K562 (cell line): ENCODE measurements around the gene METTL25. TPM values are rescaled to one million over a fixed set of nuclear protein-coding genes. Genes with fewer than 3 reads are reported as not detected.
A peak's percentile ranks its signal among the peaks of the same experiment; 100 is the strongest.

Experiments
- ATAC-seq: fragments of 200-7000 bp; cut with Tn5 transposase; 3 replicates; pipeline ENCODE4 v1.9.1; 2020; ENCODE audit warnings: moderate library complexity
- BruUV-seq: library from RNA; stranded (reverse); fragments of 400-500 nt; replicated peaks from 2 replicates; lab custom pipeline; 2021; lab: Mats Ljungman, UMichigan
- CTCF ChIA-PET: fragments of 300-600 bp; formaldehyde crosslinking; extraction: SDS; loops from one replicate; lab custom pipeline; 2021; ENCODE audit warnings: low intra/inter-chr PET ratio; lab: Yijun Ruan, JAX
- POLR2A ChIA-PET: fragments of 300-600, 350-650 bp; sonication (Branson Sonifier 250); formaldehyde crosslinking; extraction: SDS; loops from one replicate; lab custom pipeline; 2021; ENCODE audit warnings: antibody characterized with exemption, inconsistent platforms; lab: Yijun Ruan, JAX
- DNase-seq, 4 experiments: peaks; one replicate each; pipeline versions ENCODE4 v3.0.0 to v3.0.0-alpha.2; 2011 to 2018; ENCODE audit warnings: low spot score in 3 of 4, mixed read lengths in 3 of 4; ENCODE audit errors: extremely low read depth in 1 of 4
- FAIRE-seq: peaks from 2 replicates; lab custom pipeline; 2011; peaks lifted over from hg19 to GRCh38; lab: Jason Lieb, UNC
- H2AFZ ChIP-seq: 2 replicates; pipeline ENCODE4 v1.6.0; 2011; ENCODE audit warnings: low read depth, low read length, control low read depth, inconsistent platforms
- H3K27ac ChIP-seq: fragments of 200-600 bp; 3 replicates; pipeline ENCODE4 v1.8.0; 2011; ENCODE audit warnings: low read depth, mild to moderate bottlenecking, control low read depth, inconsistent platforms, low read length, moderate library complexity, mixed read lengths; ENCODE audit errors: extremely low read depth
- H3K27me3 ChIP-seq, 2 experiments: fragments of 300-600 bp in 1 of 2; 2 replicates in 1 of 2; 3 replicates in 1 of 2; pipeline versions ENCODE4 v1.6.0 to v1.8.0; 2011; ENCODE audit warnings: inconsistent platforms in 2 of 2, low read length in 2 of 2, mild to moderate bottlenecking in 1 of 2, mixed read lengths in 1 of 2, moderate library complexity in 1 of 2; ENCODE audit not compliant: control insufficient read depth in 2 of 2, insufficient read depth in 2 of 2
- H3K36me3 ChIP-seq: fragments of 300-600 bp; 3 replicates; pipeline ENCODE4 v1.8.0; 2011; ENCODE audit warnings: mild to moderate bottlenecking, low read length, inconsistent platforms; ENCODE audit not compliant: control insufficient read depth, insufficient read depth
- H3K4me1 ChIP-seq, 2 experiments: fragments of 200-600 bp in 1 of 2; replicated peaks in 1 of 2; 2 replicates in 1 of 2; 3 replicates in 1 of 2; pipeline versions ENCODE4 v1.5.1 to v1.8.0; 2011; ENCODE audit warnings: inconsistent platforms in 2 of 2, low read length in 2 of 2, mild to moderate bottlenecking in 1 of 2, mixed read lengths in 1 of 2, moderate library complexity in 1 of 2; ENCODE audit not compliant: control insufficient read depth in 2 of 2, insufficient read depth in 2 of 2
- H3K4me2 ChIP-seq: 2 replicates; pipeline ENCODE4 v1.6.1; 2011; ENCODE audit warnings: low read length, control low read depth, inconsistent platforms, mixed read lengths; ENCODE audit not compliant: insufficient read depth
- H3K4me3 ChIP-seq: fragments of 200-600 bp; sonication (generic), shearing (Covaris generic); 2 replicates; pipeline ENCODE4 v1.5.1; 2016; ENCODE audit warnings: control low read depth, inconsistent platforms
- H3K79me2 ChIP-seq: fragments of 200-600 bp; 3 replicates; pipeline ENCODE4 v1.8.0; 2011; ENCODE audit warnings: low read length, inconsistent platforms; ENCODE audit not compliant: control insufficient read depth, insufficient read depth
- H3K9ac ChIP-seq, 2 experiments: 2 replicates each; pipeline versions ENCODE4 v1.6.0 to v1.6.1; 2011; ENCODE audit warnings: low read depth in 2 of 2, low read length in 2 of 2, control low read depth in 1 of 2, inconsistent platforms in 1 of 2, mild to moderate bottlenecking in 1 of 2, mixed read lengths in 1 of 2; ENCODE audit not compliant: insufficient read depth in 1 of 2
- H3K9me1 ChIP-seq: one replicate; pipeline ENCODE4 v1.6.0; 2011; ENCODE audit warnings: inconsistent platforms, mild to moderate bottlenecking, low read length, moderate library complexity; ENCODE audit not compliant: control insufficient read depth, insufficient read depth
- H3K9me3 ChIP-seq: replicated peaks from 2 replicates; pipeline ENCODE4 v1.5.1; 2011; ENCODE audit warnings: low read depth, low read length, inconsistent platforms; ENCODE audit not compliant: control insufficient read depth, insufficient read depth
- H4K20me1 ChIP-seq: replicated peaks from 2 replicates; pipeline ENCODE4 v1.6.1; 2011; ENCODE audit warnings: low read length, inconsistent platforms, mixed read lengths; ENCODE audit not compliant: control insufficient read depth, insufficient read depth
- TRIM28 ChIP-seq: fragments of 450-650 bp; IDR thresholded peaks from 2 replicates; pipeline ENCODE4 v1.6.1; 2017
- ZNF316 ChIP-seq: fragments of 450-650 bp; IDR thresholded peaks from 2 replicates; pipeline ENCODE4 v1.6.1; 2016
- WGBS: fragments of 100-300 bp; shearing (Covaris generic); methylation state at CpG from one replicate; pipeline ENCODE4 v1.1.6; 2016; ENCODE audit warnings: low coverage, mixed read lengths; ENCODE audit not compliant: insufficient coverage; ENCODE audit errors: missing lambda C conversion rate; 5-methylcytosine and 5-hydroxymethylcytosine counted together
- in situ Hi-C: fragments of 300-500 bp; cut with MboI; formaldehyde crosslinking; loops from 4 replicates; pipeline ENCODE4 v1.15.0; 2018; ENCODE audit warnings: inconsistent platforms, mixed read lengths
- intact Hi-C: fragments of 100-400 bp; cut with micrococcal nuclease; formaldehyde crosslinking; loops from 2 replicates; pipeline ENCODE4 v1.14.2; 2022
- polyA plus RNA-seq, 8 experiments: library from polyadenylated mRNA; depleted of rRNA in 4 of 8; stranded (reverse) in 5 of 8; unstranded in 3 of 8; fragments of >200 nt; fragmentation: Nextera tagmentation in 2 of 8; fragmentation: Illumina TruSeq in 1 of 8; extraction: Ambion mirVana in 2 of 8; extraction: Trizol in 1 of 8; gene quantifications; 2 replicates each; pipeline versions ENCODE4 v1.2.1 to v1.2.3, GENCODE V29; 2011 to 2014; ENCODE audit warnings: inconsistent platforms in 1 of 8, missing spikeins in 1 of 8
- total RNA-seq, 7 experiments: library from RNA; depleted of rRNA in 6 of 7; stranded (reverse); fragments of >200 nt in 6 of 7; fragmentation: Illumina TruSeq in 2 of 7; extraction: Trizol in 2 of 7; gene quantifications; 2 replicates each; pipeline versions ENCODE4 v1.2.1 to v1.2.3, GENCODE V29; 2011 to 2021; ENCODE audit warnings: low replicate concordance in 1 of 7
- TF ChIP-seq, protein P1 (sequence below), 2 experiments: fragments of 450-650 bp; IDR thresholded peaks; 2 replicates each; pipeline ENCODE4 v1.6.1; 2016; ENCODE audit warnings: mild to moderate bottlenecking in 2 of 2, borderline replicate concordance in 1 of 2, low read depth in 1 of 2, moderate library complexity in 1 of 2

The METTL25 gene
- total and polyA plus RNA-seq, 9 of the 15 experiments (the other 6 are each of a cell fraction or from before 2014, with no cell fraction given), result 0.50 to 2.4 (median 1.9) TPM

DNA sequence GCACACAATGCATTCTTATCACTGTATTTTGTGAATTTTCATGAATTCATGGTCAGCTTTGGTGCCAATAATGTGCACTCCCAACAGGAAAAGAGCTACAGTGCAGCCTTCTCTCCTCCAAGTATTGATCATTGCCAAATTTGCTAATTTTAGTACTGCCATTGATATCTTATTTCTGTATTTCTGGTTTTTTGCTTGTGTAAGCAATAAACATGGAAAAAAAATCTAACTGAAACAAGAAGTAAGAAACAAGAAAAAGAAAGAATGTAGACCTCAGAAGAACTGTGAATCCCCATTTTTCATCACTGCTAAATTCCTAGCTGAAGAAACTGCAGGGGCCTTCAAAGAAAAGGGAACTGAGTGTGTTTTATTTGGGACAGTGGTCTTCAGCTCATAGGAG, 161.2 kb downstream of the METTL25 start (continued):
- TF ChIP-seq, protein P1, sequence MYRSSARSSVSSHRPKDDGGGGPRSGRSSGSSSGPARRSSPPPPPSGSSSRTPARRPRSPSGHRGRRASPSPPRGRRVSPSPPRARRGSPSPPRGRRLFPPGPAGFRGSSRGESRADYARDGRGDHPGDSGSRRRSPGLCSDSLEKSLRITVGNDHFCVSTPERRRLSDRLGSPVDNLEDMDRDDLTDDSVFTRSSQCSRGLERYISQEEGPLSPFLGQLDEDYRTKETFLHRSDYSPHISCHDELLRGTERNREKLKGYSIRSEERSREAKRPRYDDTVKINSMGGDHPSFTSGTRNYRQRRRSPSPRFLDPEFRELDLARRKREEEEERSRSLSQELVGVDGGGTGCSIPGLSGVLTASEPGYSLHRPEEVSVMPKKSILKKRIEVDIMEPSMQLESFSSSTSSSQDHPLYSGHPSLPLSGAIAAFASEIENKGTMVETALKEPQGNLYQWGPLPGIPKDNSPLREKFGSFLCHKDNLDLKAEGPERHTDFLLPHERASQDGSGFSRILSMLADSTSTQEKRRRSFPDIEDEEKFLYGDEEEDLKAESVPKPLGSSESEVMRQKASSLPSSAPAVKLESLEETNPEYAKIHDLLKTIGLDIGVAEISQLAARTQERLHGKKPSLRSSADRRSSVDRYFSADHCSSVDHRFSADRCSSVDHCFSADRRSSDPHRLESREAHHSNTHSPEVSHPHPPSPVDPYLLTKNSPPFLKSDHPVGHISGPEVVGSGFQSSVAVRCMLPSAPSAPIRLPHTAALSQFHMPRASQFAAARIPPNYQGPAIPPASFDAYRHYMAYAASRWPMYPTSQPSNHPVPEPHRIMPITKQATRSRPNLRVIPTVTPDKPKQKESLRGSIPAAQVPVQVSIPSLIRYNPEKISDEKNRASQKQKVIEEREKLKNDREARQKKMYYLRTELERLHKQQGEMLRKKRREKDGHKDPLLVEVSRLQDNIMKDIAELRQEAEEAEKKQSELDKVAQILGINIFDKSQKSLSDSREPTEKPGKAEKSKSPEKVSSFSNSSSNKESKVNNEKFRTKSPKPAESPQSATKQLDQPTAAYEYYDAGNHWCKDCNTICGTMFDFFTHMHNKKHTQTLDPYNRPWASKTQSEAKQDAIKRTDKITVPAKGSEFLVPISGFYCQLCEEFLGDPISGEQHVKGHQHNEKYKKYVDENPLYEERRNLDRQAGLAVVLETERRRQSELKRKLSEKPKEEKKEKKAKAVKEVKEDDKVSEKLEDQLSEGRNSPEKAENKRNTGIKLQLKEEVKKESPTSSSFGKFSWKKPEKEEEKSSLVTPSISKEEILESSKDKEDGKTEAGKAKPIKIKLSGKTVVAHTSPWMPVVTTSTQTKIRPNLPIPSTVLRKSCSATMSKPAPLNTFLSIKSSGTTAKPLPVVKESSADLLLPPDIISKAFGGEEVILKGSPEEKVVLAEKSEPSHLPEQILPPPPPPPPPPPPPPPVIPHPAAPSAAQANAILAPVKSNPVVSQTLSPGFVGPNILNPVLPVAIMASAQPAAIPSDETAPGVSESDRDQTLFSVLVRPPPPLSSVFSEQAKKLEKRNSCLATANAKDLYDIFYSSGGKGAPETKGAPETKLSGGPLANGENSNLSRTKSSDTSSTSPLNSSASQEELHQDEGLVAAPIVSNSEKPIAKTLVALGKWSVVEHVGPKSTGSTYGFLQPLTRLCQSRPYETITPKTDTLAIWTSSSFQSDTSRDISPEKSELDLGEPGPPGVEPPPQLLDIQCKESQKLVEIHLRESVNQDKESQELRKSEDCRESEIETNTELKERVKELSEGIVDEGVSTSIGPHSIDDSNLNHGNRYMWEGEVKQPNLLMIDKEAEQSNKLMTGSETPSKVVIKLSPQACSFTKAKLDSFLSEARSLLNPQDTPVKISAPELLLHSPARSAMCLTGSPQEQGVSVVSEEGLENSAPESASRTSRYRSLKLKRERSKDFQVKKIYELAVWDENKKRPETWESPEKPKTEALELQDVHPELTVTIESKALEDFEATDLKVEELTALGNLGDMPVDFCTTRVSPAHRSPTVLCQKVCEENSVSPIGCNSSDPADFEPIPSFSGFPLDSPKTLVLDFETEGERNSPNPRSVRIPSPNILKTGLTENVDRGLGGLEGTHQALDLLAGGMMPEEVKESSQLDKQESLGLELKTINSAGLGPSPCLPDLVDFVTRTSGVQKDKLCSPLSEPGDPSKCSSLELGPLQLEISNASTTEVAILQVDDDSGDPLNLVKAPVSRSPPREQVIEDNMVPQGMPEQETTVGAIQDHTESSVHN (IDR thresholded peaks at IDR 0.05; ENCODE audit: borderline replicate concordance in 1 of 2, low read depth in 1 of 2), result no peak
- TF ChIP-seq ZNF316, result peak; percentile 37; the same call in 1 of the 2 replicates

DNA sequence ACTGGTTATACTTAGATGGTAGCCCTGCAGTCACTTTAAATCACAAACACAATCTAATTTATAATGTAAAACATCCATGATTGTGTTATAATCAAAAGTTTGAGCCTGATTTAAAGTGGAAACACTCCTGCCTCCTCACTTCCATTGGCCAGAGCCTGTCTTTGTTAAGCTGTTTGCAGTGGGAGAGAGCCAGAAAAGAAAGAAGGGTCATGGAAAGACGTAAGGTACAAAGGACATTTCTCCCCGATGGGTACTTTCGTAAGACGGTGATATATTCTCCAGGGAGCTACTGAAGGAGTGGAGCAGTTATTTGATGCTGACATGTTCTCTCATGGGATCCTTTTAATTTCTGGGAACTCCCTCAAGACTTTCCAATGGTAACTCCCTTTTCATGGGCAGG, 164.0 kb downstream of the METTL25 start:
- Histone ChIP-seq H3K4me1 (no peaks in the 10 kb centered on the region), H3K79me2 (no peaks in the 10 kb centered on the region), H3K27me3 (no peaks in the 10 kb centered on the region), H3K4me2 (no peak overlapping the region), H4K20me1 (no peaks in the 10 kb centered on the region), H3K9me3 (no peaks in the 10 kb centered on the region), H3K27ac (no peak overlapping the region), H3K4me3 (no peak overlapping the region), H3K9ac (no peak overlapping the region), H3K9me1 (no peaks in the 10 kb centered on the region), H3K36me3 (no peaks in the 10 kb centered on the region), H2AFZ (no peak overlapping the region)
- no peak for DNase-seq
- BruUV-seq, result no TSS peak
- CTCF ChIA-PET, result no interaction called here
- POLR2A ChIA-PET, result no interaction called here
- ATAC-seq, result no peak
- no peak for TF ChIP-seq TRIM28
- no peak for FAIRE-seq
- WGBS, result 0% methylated on average over 4 of the region's 4 CpGs
- in situ Hi-C loops, result no loop called here
- intact Hi-C loops, result no loop called here
